HL-60 (cell line): Measurements from ENCODE around the gene ZBTB8B.
"Not testable (repeated sequence)": the region's sequence is repeated elsewhere in the genome, so short reads cannot be mapped to it uniquely, and the experiment has no call there.

Source experiments
- DNase-seq, 2 experiments: peaks; one replicate each; pipeline ENCODE4 v3.0.0-alpha.2; 2010 to 2020; ENCODE audit warnings: low read depth in 1 of 2, low spot score in 1 of 2
- H3K27ac ChIP-seq: fragments of 250-450 bp; sonication (Bioruptor Pico); replicated peaks from 2 replicates; pipeline ENCODE4 v1.5.1; 2020; ENCODE audit warnings: mild to moderate bottlenecking, moderate library complexity
- H3K27me3 ChIP-seq: fragments of 250-450 bp; sonication (Bioruptor Pico); 2 replicates; pipeline ENCODE4 v1.5.1; 2021; ENCODE audit warnings: mild to moderate bottlenecking, moderate library complexity; ENCODE audit not compliant: insufficient read depth, poor library complexity, severe bottlenecking
- H3K4me3 ChIP-seq: replicated peaks from 2 replicates; pipeline ENCODE4 v1.5.1; 2011; ENCODE audit warnings: mild to moderate bottlenecking, control low read depth, low read length; ENCODE audit not compliant: insufficient read depth
- CTCF ChIP-seq: IDR thresholded peaks from one replicate; pipeline ENCODE4 v1.5.1; 2011; ENCODE audit warnings: low read length, control low read depth, inconsistent platforms; ENCODE audit not compliant: insufficient read depth
- GABPA ChIP-seq: IDR thresholded peaks from 2 replicates; pipeline ENCODE4 v1.6.1; 2012; ENCODE audit warnings: low read depth
- POLR2AphosphoS5 ChIP-seq: IDR thresholded peaks from 2 replicates; pipeline ENCODE4 v1.6.1; 2012; ENCODE audit warnings: low read depth
- REST ChIP-seq: IDR thresholded peaks from 2 replicates; pipeline ENCODE4 v1.6.1; 2012; ENCODE audit warnings: low read depth; ENCODE audit not compliant: insufficient replicate concordance
- SPI1 ChIP-seq: IDR thresholded peaks from 2 replicates; pipeline ENCODE4 v1.6.1; 2012; ENCODE audit warnings: low read depth, mild to moderate bottlenecking, borderline replicate concordance

ZBTB8B gene

DNA sequence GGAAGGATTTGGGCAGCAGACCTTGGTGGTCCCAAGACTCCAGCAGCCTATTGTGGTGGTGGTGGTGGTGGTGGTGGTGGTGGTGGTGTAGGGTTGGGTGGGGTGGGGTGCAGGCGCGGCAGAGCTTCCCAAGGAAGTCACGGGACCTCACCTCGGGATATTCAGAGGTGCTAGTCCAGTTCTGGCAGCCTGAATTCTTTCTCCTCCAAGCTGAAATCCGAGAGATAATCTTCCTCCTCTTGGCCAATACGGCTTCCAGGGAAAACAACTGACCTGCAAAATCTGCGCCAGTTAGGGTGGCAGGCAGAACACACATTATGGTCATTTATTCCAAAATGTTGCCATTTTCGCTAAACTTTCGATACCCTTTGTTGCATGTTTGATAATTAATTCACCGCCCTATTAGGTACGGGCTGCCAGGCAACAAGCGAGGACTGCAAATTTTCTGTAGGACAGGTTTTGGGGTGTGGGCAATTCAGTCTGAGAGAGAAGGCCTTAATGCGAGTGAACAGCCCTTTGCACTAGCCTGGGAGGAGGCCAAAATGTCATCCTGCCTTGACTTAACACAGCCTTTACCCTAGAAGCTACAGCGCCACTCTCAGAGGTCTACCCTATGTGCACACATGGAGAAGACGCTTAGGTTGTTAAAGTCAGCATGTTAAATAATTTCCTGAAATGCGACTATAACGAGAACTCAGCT is 37.5 kb upstream of the ZBTB8B start:
- Histone ChIP-seq H3K27me3 (peaks cover 20% of the 10 kb centered on the region), H3K4me3 (no peak overlapping the region), H3K27ac (no peak overlapping the region)
- TF ChIP-seq SPI1 (no peak), GABPA (no peak), CTCF (no peak), REST (no peak), POLR2AphosphoS5 (no peak)
- DNase-seq: no peak

- TF ChIP-seq GABPA: no peak
- no peak for TF ChIP-seq POLR2AphosphoS5
- TF ChIP-seq SPI1: no peak
- no peak for TF ChIP-seq REST
- Histone ChIP-seq H3K4me3 (no peak overlapping the region), H3K27ac (no peak overlapping the region), H3K27me3 (peaks cover 12% of the 10 kb centered on the region)
- DNase-seq: no peak
Measured at GRCh38 chr1:32431736-32432400, 33.0 kb upstream of the ZBTB8B start.

DNA sequence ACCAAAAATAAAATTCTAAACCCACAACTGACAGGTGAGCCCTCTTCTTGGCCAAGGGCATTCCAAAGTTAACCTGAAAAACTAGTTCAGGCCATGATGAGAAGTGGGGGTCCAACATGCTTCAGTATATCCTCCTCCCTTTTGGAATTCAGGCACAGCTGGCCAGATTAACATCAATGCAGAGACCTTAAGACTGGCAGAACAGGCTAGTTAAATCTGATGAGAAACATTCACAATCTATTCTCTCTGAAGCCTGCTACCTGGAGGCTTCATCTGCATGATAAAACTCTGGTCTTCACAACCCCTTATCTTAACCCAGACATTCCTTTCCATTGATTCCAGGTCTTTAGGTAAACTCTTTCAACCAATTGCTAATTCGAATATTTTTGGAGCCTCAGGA is 26.7 kb upstream of the ZBTB8B start:
- Histone ChIP-seq H3K4me3 (no peak overlapping the region), H3K27me3 (peaks cover 2% of the 10 kb centered on the region), H3K27ac (no peak overlapping the region)
- TF ChIP-seq REST (no peak), SPI1 (no peak), GABPA (no peak), POLR2AphosphoS5 (no peak), CTCF (no peak)
- DNase-seq: no peak

- H3K4me3 ChIP-seq, H3K27me3 ChIP-seq, H3K27ac ChIP-seq, DNase-seq: not testable (repeated sequence)
Measured at GRCh38 chr1:32438777-32439176, 26.1 kb upstream of the ZBTB8B start.

DNA sequence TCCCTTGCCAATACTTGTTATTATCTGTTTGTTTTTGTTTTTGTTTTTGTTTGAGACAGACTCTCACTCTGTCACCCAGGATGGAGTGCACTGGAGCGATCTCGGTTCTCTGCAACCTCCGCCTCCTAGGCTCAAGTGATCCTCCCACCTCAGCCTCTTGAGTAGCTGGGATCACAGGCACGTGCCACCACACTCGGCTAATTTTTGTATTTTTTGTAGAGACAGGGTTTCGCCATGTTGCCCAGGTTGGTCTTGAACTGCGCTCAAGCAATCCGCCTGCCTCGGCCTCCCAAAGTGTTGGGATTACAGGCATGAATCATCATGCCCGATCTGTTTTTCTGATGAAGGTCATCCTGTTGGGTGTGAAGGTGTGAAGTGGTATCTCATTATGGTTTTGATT is 23.4 kb upstream of the ZBTB8B start:
- H3K4me3 ChIP-seq, H3K27me3 ChIP-seq, H3K27ac ChIP-seq, DNase-seq: not testable (repeated sequence)
